HCT116 (cell line): ENCODE data around the gene PVALEF. TPM values are rescaled to one million over a fixed set of nuclear protein-coding genes. Genes with fewer than 3 reads are reported as not detected.

Experiments
- ATAC-seq: fragments of 200-7000 bp; cut with Tn5 transposase; 2 replicates; pipeline ENCODE4 v1.9.1; 2020; ENCODE audit warnings: mild to moderate bottlenecking, moderate library complexity
- BruUV-seq: library from RNA; stranded (reverse); fragments of 400-500 nt; replicated peaks from 2 replicates; lab custom pipeline; 2021; lab: Mats Ljungman, UMichigan
- CTCF ChIA-PET: fragments of 300-600 bp; sonication (Branson Sonifier 250); formaldehyde crosslinking; loops from one replicate; lab custom pipeline; 2021; ENCODE audit warnings: antibody characterized with exemption; lab: Charles Lee
- POLR2A ChIA-PET: fragments of 300-600, 350-600 bp; sonication (Branson Sonifier 250); formaldehyde crosslinking; loops from one replicate; lab custom pipeline; 2021; ENCODE audit warnings: antibody characterized with exemption; lab: Charles Lee
- RAD21 ChIA-PET, 2 experiments: fragments of 300-600 bp; sonication (Branson Sonifier 250); formaldehyde crosslinking; loops; one replicate each; lab custom pipeline; 2023; ENCODE audit warnings: low total read pairs in 2 of 2; ENCODE audit not compliant: uncharacterized antibody in 2 of 2, unreplicated experiment in 2 of 2, low non-redundant PET in 1 of 2; lab: Charles Lee
- DNase-seq: peaks from one replicate; pipeline ENCODE4 v3.0.0-alpha.2; 2010; ENCODE audit warnings: low read depth, low spot score
- H2AFZ ChIP-seq: fragments of 200-600 bp; shearing (Covaris generic), sonication (generic); 2 replicates; pipeline ENCODE4 v1.6.1; 2017; ENCODE audit warnings: low read depth, mixed run types, mixed read lengths, antibody characterized with exemption, low read length; ENCODE audit not compliant: poor library complexity, severe bottlenecking
- H3K27ac ChIP-seq: 2 replicates; pipeline ENCODE4 v1.5.1; 2012; ENCODE audit warnings: low read depth, low read length
- H3K27me3 ChIP-seq: fragments of 200-600 bp; sonication (generic); 2 replicates; pipeline ENCODE4 v1.6.1; 2016; ENCODE audit warnings: mixed run types, low read length, mixed read lengths; ENCODE audit not compliant: insufficient read depth
- H3K36me3 ChIP-seq, 2 experiments: fragments of 200-500 bp in 1 of 2; fragments of 200-600 bp in 1 of 2; sonication (Bioruptor generic) in 1 of 2; sonication (generic) in 1 of 2; 2 replicates each; pipeline versions ENCODE4 v1.5.1 to v1.6.1; 2014 to 2016; ENCODE audit warnings: low read length in 2 of 2, inconsistent platforms in 1 of 2, mixed read lengths in 1 of 2, mixed run types in 1 of 2; ENCODE audit not compliant: insufficient read depth in 2 of 2, control insufficient read depth in 1 of 2
- H3K4me1 ChIP-seq, 2 experiments: fragments of 200-600 bp in 1 of 2; sonication (generic) in 1 of 2; 2 replicates each; pipeline versions ENCODE4 v1.5.1 to v1.6.1; 2012 to 2017; ENCODE audit warnings: low read length in 2 of 2, inconsistent platforms in 1 of 2, mild to moderate bottlenecking in 1 of 2, mixed read lengths in 1 of 2, mixed run types in 1 of 2, moderate library complexity in 1 of 2; ENCODE audit not compliant: insufficient read depth in 2 of 2, control insufficient read depth in 1 of 2
- H3K4me2 ChIP-seq: fragments of 200-600 bp; sonication (generic); 2 replicates; pipeline ENCODE4 v1.6.1; 2017; ENCODE audit warnings: mixed run types, low read length, mixed read lengths
- H3K4me3 ChIP-seq, 2 experiments: fragments of 200-600 bp in 1 of 2; sonication (generic) in 1 of 2; replicated peaks in 1 of 2; 2 replicates each; pipeline ENCODE4 v1.5.1; 2011 to 2016; ENCODE audit warnings: low read length in 2 of 2, control low read depth in 1 of 2, low read depth in 1 of 2, mild to moderate bottlenecking in 1 of 2, mixed read lengths in 1 of 2, mixed run types in 1 of 2
- H3K79me2 ChIP-seq: fragments of 200-600 bp; sonication (generic); 2 replicates; pipeline ENCODE4 v1.6.1; 2017; ENCODE audit warnings: mild to moderate bottlenecking, mixed run types, low read length, moderate library complexity, mixed read lengths; ENCODE audit not compliant: insufficient read depth
- H3K9ac ChIP-seq: fragments of 200-600 bp; sonication (generic); 2 replicates; pipeline ENCODE4 v1.6.1; 2016; ENCODE audit warnings: low read length, mixed read lengths
- H3K9me2 ChIP-seq: fragments of 200-600 bp; sonication (generic), shearing (Covaris generic); 2 replicates; pipeline ENCODE4 v1.6.1; 2017; ENCODE audit warnings: mixed run types, mild to moderate bottlenecking, moderate library complexity; ENCODE audit not compliant: insufficient read depth
- H3K9me3 ChIP-seq, 2 experiments: fragments of 200-500 bp in 1 of 2; fragments of 200-600 bp in 1 of 2; sonication (Bioruptor generic) in 1 of 2; sonication (generic) in 1 of 2; 2 replicates each; pipeline ENCODE4 v1.6.1; 2014 to 2017; ENCODE audit warnings: low read length in 2 of 2, mixed read lengths in 2 of 2, inconsistent platforms in 1 of 2, low read depth in 1 of 2, mild to moderate bottlenecking in 1 of 2, mixed run types in 1 of 2, moderate library complexity in 1 of 2; ENCODE audit not compliant: control insufficient read depth in 1 of 2, insufficient read depth in 1 of 2
- H4K20me1 ChIP-seq: fragments of 200-600 bp; sonication (generic), shearing (Covaris generic); 2 replicates; pipeline ENCODE4 v1.6.1; 2017; ENCODE audit warnings: mixed run types, mild to moderate bottlenecking, moderate library complexity; ENCODE audit not compliant: insufficient read depth
- CBX3 ChIP-seq: IDR thresholded peaks from 2 replicates; pipeline ENCODE4 v1.6.1; 2012; ENCODE audit warnings: low read depth
- CEBPB ChIP-seq: IDR thresholded peaks from 2 replicates; pipeline ENCODE4 v1.6.1; 2012; ENCODE audit warnings: low read depth
- CTCF ChIP-seq, 3 experiments: fragments of 200-600 bp in 1 of 3; sonication (generic) in 1 of 3; IDR thresholded peaks in 2 of 3; conservative IDR thresholded peaks in 1 of 3; 2 replicates each; pipeline ENCODE4 v1.5.1; 2012 to 2017; ENCODE audit warnings: low read depth in 2 of 3, low read length in 2 of 3, antibody characterized with exemption in 1 of 3, borderline replicate concordance in 1 of 3, control low read depth in 1 of 3, mild to moderate bottlenecking in 1 of 3, mixed read lengths in 1 of 3, mixed run types in 1 of 3, moderate library complexity in 1 of 3; ENCODE audit not compliant: insufficient read depth in 1 of 3
- EGR1 ChIP-seq: IDR thresholded peaks from 2 replicates; pipeline ENCODE4 v1.6.1; 2012; ENCODE audit warnings: low read depth
- EZH2 ChIP-seq: fragments of 200-600 bp; sonication (generic); IDR thresholded peaks from 2 replicates; pipeline ENCODE4 v1.6.1; 2017; ENCODE audit warnings: antibody characterized with exemption, mixed run types
- EZH2phosphoT487 ChIP-seq: fragments of 200-600 bp; IDR thresholded peaks from 2 replicates; pipeline ENCODE4 v1.6.1; 2018; ENCODE audit warnings: antibody characterized with exemption, borderline replicate concordance
- FOSL1 ChIP-seq: IDR thresholded peaks from 2 replicates; pipeline ENCODE4 v1.6.1; 2012; ENCODE audit warnings: low read depth
- MAX ChIP-seq: IDR thresholded peaks from 2 replicates; pipeline ENCODE4 v1.6.1; 2012
- POLR2A ChIP-seq: IDR thresholded peaks from 2 replicates; pipeline ENCODE4 v1.7.0; 2011; ENCODE audit warnings: borderline replicate concordance; ENCODE audit not compliant: insufficient read depth, insufficient read length; ENCODE audit errors: extremely low read depth
- POLR2AphosphoS5 ChIP-seq: IDR thresholded peaks from 2 replicates; pipeline ENCODE4 v1.6.1; 2011; ENCODE audit warnings: mild to moderate bottlenecking, low read depth, low read length, moderate library complexity
- RAD21 ChIP-seq: IDR thresholded peaks from 2 replicates; pipeline ENCODE4 v1.6.1; 2012; ENCODE audit warnings: low read depth, mild to moderate bottlenecking
- SIN3A ChIP-seq: IDR thresholded peaks from 2 replicates; pipeline ENCODE4 v1.6.1; 2012; ENCODE audit warnings: low read depth
- SP1 ChIP-seq: IDR thresholded peaks from 2 replicates; pipeline ENCODE4 v1.6.1; 2012; ENCODE audit warnings: low read depth
- SRF ChIP-seq: IDR thresholded peaks from 2 replicates; pipeline ENCODE4 v1.6.1; 2012; ENCODE audit warnings: low read depth
- TCF7L2 ChIP-seq: IDR thresholded peaks from 2 replicates; pipeline ENCODE4 v1.7.0; 2011; ENCODE audit warnings: borderline replicate concordance, inconsistent platforms; ENCODE audit not compliant: insufficient read depth, insufficient read length; ENCODE audit errors: extremely low read depth
- YY1 ChIP-seq: IDR thresholded peaks from 2 replicates; pipeline ENCODE4 v1.6.1; 2011; ENCODE audit warnings: low read length, low read depth, moderate library complexity, mild to moderate bottlenecking; ENCODE audit not compliant: insufficient replicate concordance; ENCODE audit errors: extremely low read depth
- ZNF274 ChIP-seq: fragments of 200-500 bp; sonication (Bioruptor generic); IDR thresholded peaks from 2 replicates; pipeline ENCODE4 v1.6.1; 2014; ENCODE audit warnings: mild to moderate bottlenecking, low read depth, low read length, inconsistent platforms
- intact Hi-C: fragments of 100-400 bp; cut with micrococcal nuclease; formaldehyde crosslinking; loops from 2 replicates; pipeline ENCODE4 v1.10.0; 2022
- total RNA-seq: library from RNA; stranded (reverse); gene quantifications from one replicate; pipeline ENCODE4 v1.2.1, GENCODE V29; 2021; ENCODE audit not compliant: unreplicated experiment
- TF ChIP-seq, protein P1 (sequence below): IDR thresholded peaks from 2 replicates; pipeline ENCODE4 v1.6.1; 2011; ENCODE audit warnings: mild to moderate bottlenecking, low read length, moderate library complexity; ENCODE audit not compliant: insufficient replicate concordance; ENCODE audit errors: extremely low read depth
- TF ChIP-seq, protein P2 (sequence below): IDR thresholded peaks from 2 replicates; pipeline ENCODE4 v1.6.1; 2012; ENCODE audit warnings: low read depth
- TF ChIP-seq, protein P3 (sequence below): IDR thresholded peaks from 2 replicates; pipeline ENCODE4 v1.6.1; 2012

The PVALEF gene
- total RNA-seq, 1 experiment from 2014 or later: not detected

- no peak overlapping the region for H3K9ac ChIP-seq
- no peaks in the 10 kb centered on the region for H4K20me1 ChIP-seq
- H3K27me3 ChIP-seq: no peaks in the 10 kb centered on the region
- intact Hi-C loops: no loop called here
- BruUV-seq: no TSS peak
- no peaks in the 10 kb centered on the region for H3K9me3 ChIP-seq
- H3K4me3 ChIP-seq: no peak overlapping the region
- DNase-seq: no peak
- ChIA-PET POLR2A (no interaction called here), RAD21 (no interaction called here)
- no peaks in the 10 kb centered on the region for H3K79me2 ChIP-seq
- TF ChIP-seq EZH2phosphoT487: no peak
- TF ChIP-seq, protein P1, sequence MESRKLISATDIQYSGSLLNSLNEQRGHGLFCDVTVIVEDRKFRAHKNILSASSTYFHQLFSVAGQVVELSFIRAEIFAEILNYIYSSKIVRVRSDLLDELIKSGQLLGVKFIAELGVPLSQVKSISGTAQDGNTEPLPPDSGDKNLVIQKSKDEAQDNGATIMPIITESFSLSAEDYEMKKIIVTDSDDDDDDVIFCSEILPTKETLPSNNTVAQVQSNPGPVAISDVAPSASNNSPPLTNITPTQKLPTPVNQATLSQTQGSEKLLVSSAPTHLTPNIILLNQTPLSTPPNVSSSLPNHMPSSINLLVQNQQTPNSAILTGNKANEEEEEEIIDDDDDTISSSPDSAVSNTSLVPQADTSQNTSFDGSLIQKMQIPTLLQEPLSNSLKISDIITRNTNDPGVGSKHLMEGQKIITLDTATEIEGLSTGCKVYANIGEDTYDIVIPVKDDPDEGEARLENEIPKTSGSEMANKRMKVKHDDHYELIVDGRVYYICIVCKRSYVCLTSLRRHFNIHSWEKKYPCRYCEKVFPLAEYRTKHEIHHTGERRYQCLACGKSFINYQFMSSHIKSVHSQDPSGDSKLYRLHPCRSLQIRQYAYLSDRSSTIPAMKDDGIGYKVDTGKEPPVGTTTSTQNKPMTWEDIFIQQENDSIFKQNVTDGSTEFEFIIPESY: no peak
- no peak for TF ChIP-seq CEBPB
- TF ChIP-seq SP1: no peak
- TF ChIP-seq YY1: no peak
- no peak for TF ChIP-seq POLR2AphosphoS5
- no peak for TF ChIP-seq EGR1
- TF ChIP-seq CTCF (IDR thresholded peaks at IDR 0.05 in 2 of 3, conservative IDR thresholded peaks at IDR 0.05 in 1 of 3; ENCODE audit: borderline replicate concordance in 1 of 3, insufficient read depth in 1 of 3, low read depth in 2 of 3, low read length in 2 of 3): no peak
- no peak for TF ChIP-seq ZNF274
- no peak for TF ChIP-seq POLR2A
- TF ChIP-seq FOSL1: no peak
- no peak for TF ChIP-seq CBX3
- no peak for TF ChIP-seq SIN3A
- TF ChIP-seq EZH2: no peak
- no peak for TF ChIP-seq SRF
- no peak for TF ChIP-seq MAX
- no peak for TF ChIP-seq TCF7L2
- TF ChIP-seq, protein P2, sequence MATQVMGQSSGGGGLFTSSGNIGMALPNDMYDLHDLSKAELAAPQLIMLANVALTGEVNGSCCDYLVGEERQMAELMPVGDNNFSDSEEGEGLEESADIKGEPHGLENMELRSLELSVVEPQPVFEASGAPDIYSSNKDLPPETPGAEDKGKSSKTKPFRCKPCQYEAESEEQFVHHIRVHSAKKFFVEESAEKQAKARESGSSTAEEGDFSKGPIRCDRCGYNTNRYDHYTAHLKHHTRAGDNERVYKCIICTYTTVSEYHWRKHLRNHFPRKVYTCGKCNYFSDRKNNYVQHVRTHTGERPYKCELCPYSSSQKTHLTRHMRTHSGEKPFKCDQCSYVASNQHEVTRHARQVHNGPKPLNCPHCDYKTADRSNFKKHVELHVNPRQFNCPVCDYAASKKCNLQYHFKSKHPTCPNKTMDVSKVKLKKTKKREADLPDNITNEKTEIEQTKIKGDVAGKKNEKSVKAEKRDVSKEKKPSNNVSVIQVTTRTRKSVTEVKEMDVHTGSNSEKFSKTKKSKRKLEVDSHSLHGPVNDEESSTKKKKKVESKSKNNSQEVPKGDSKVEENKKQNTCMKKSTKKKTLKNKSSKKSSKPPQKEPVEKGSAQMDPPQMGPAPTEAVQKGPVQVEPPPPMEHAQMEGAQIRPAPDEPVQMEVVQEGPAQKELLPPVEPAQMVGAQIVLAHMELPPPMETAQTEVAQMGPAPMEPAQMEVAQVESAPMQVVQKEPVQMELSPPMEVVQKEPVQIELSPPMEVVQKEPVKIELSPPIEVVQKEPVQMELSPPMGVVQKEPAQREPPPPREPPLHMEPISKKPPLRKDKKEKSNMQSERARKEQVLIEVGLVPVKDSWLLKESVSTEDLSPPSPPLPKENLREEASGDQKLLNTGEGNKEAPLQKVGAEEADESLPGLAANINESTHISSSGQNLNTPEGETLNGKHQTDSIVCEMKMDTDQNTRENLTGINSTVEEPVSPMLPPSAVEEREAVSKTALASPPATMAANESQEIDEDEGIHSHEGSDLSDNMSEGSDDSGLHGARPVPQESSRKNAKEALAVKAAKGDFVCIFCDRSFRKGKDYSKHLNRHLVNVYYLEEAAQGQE: no peak
- TF ChIP-seq, protein P3, sequence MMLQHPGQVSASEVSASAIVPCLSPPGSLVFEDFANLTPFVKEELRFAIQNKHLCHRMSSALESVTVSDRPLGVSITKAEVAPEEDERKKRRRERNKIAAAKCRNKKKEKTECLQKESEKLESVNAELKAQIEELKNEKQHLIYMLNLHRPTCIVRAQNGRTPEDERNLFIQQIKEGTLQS: no peak
- TF ChIP-seq RAD21: no peak
- TF ChIP-seq, all 23 proteins: peak for 0
- no peak for ATAC-seq
- no peak overlapping the region for H3K4me2 ChIP-seq
- H3K27ac ChIP-seq: no peak overlapping the region
- CTCF ChIA-PET: interaction anchor here (2.2 kb wide), 1 partner anchor 21 kb away, joined by 5 read pairs; the partner anchor contains the start of gene CEP131
- H3K9me2 ChIP-seq: no peaks in the 10 kb centered on the region
- peaks cover 0 to 8% of the 10 kb centered on the region in 2 experiments; a peak in 1 of 4 replicates for H3K4me1 ChIP-seq
- H3K36me3 ChIP-seq: peaks cover 0 to 6% of the 10 kb centered on the region in 2 experiments; a peak in 2 of 4 replicates
- H2AFZ ChIP-seq: no peak overlapping the region
Observed at GRCh38 chr17:81202318-81202717, 37.0 kb downstream of the PVALEF start.
